Measurements from ENCODE around the gene MTCH1. TPM values are rescaled to one million over a fixed set of nuclear protein-coding genes. Genes with fewer than 3 reads are reported as not detected.
A peak's percentile ranks its signal among the peaks of the same experiment; 100 is the strongest.

The MTCH1 gene
- polyA plus RNA-seq (ENCODE audit: insufficient read length in 10 of 10), result 100 to 1,000 TPM in 7 of 10 donors, 10 to 100 TPM in 3; 93.3 to 132 (median 112) TPM
- long read RNA-seq, donor 1, transcript MTCH1-202 (12 exons, 2,057 nt), result minor isoform, 26 of 63 reads
- long read RNA-seq, donor 1, transcript MTCH1-201 (12 exons, 2,006 nt), result major isoform, 30 of 63 reads
- long read RNA-seq, donor 1, partial matches to known transcripts, result 7 of 63 reads
- long read RNA-seq, donor 1, other reads (novel, unspliced or antisense), result 0 of 63 reads
- long read RNA-seq, donor 2, transcript MTCH1-202 (12 exons, 2,057 nt), result major isoform, 21 of 39 reads
- long read RNA-seq, donor 2, transcript MTCH1-201 (12 exons, 2,006 nt), result minor isoform, 17 of 39 reads
- long read RNA-seq, donor 2, partial matches to known transcripts, result 0 of 39 reads
- long read RNA-seq, donor 2, other reads (novel, unspliced or antisense), result 0 of 39 reads
- long read RNA-seq, donor 3, result 0 reads
- long read RNA-seq, donor 4, transcript MTCH1-202 (12 exons, 2,057 nt), result major isoform, 20 of 39 reads
- long read RNA-seq, donor 4, transcript MTCH1-201 (12 exons, 2,006 nt), result minor isoform, 17 of 39 reads
- long read RNA-seq, donor 4, partial matches to known transcripts, result 0 of 39 reads
- long read RNA-seq, donor 4, other reads (novel, unspliced or antisense), result 0 of 39 reads
- long read RNA-seq, donor 5, transcript MTCH1-202 (12 exons, 2,057 nt), result major isoform, 49 of 104 reads
- long read RNA-seq, donor 5, transcript MTCH1-201 (12 exons, 2,006 nt), result minor isoform, 40 of 104 reads
- long read RNA-seq, donor 5, partial matches to known transcripts, result 12 of 104 reads
- long read RNA-seq, donor 5, other reads (novel, unspliced or antisense), result 0 of 104 reads
- long read RNA-seq, donor 6, transcript MTCH1-202 (12 exons, 2,057 nt), result major isoform, 38 of 63 reads
- long read RNA-seq, donor 6, transcript MTCH1-201 (12 exons, 2,006 nt), result minor isoform, 15 of 63 reads
- long read RNA-seq, donor 6, partial matches to known transcripts, result 8 of 63 reads
- long read RNA-seq, donor 6, other reads (novel, unspliced or antisense), result 0 of 63 reads
- long read RNA-seq, donor 7, transcript MTCH1-201 (12 exons, 2,006 nt), result minor isoform, 13 of 50 reads
- long read RNA-seq, donor 7, transcript MTCH1-202 (12 exons, 2,057 nt), result major isoform, 23 of 50 reads
- long read RNA-seq, donor 7, partial matches to known transcripts, result 11 of 50 reads
- long read RNA-seq, donor 7, other reads (novel, unspliced or antisense), result 0 of 50 reads
- long read RNA-seq, donor 8, transcript MTCH1-202 (12 exons, 2,057 nt), result major isoform, 26 of 50 reads
- long read RNA-seq, donor 8, transcript MTCH1-201 (12 exons, 2,006 nt), result minor isoform, 18 of 50 reads
- long read RNA-seq, donor 8, partial matches to known transcripts, result 5 of 50 reads
- long read RNA-seq, donor 8, other reads (novel, unspliced or antisense), result 0 of 50 reads
- long read RNA-seq, donor 9, transcript MTCH1-202 (12 exons, 2,057 nt), result major isoform, 9 of 14 reads
- long read RNA-seq, donor 9, transcript MTCH1-201 (12 exons, 2,006 nt), result minor isoform, 5 of 14 reads
- long read RNA-seq, donor 9, partial matches to known transcripts, result 0 of 14 reads
- long read RNA-seq, donor 9, other reads (novel, unspliced or antisense), result 0 of 14 reads

GRCh38 chr6:36985808-36986703 is at the start of gene MTCH1:
MTCH1 (minus strand) TSS chr6:36986196; CDS start chr6:36986173, 23 bp downstream.
- DNase-seq, result peak; percentile 92 to 97 (median 95)

GRCh38 chr6:37033819-37034795 is 48.1 kb upstream of the MTCH1 start:
- no peak for DNase-seq

- DNase-seq, result no peak
Measured at GRCh38 chr6:37033255-37033654, 47.3 kb upstream of the MTCH1 start.

GRCh38 chr6:37032239-37032638 is 46.2 kb upstream of the MTCH1 start:
- no peak for DNase-seq

- DNase-seq, result no peak
Measured at GRCh38 chr6:37030599-37030998, 44.6 kb upstream of the MTCH1 start.

- peak; percentile 56 to 77 (median 71) for DNase-seq
Measured at GRCh38 chr6:37029249-37029971, 43.4 kb upstream of the MTCH1 start.

- DNase-seq, result no peak
Measured at GRCh38 chr6:37027811-37028469, 41.9 kb upstream of the MTCH1 start.

GRCh38 chr6:37027036-37027720 is 41.2 kb upstream of the MTCH1 start:
- DNase-seq, result no peak

- no peak for DNase-seq
Measured at GRCh38 chr6:37025621-37026466, 39.8 kb upstream of the MTCH1 start.

GRCh38 chr6:37024656-37025337 is 38.8 kb upstream of the MTCH1 start:
- no peak for DNase-seq

GRCh38 chr6:37022135-37022863 is 36.3 kb upstream of the MTCH1 start:
- DNase-seq, result no peak

- peak in 2 of 3 donors; percentile 40 to 62 for DNase-seq
Measured at GRCh38 chr6:37021356-37022129, 35.5 kb upstream of the MTCH1 start.

- no peak for DNase-seq
Measured at GRCh38 chr6:37020812-37021211, 34.8 kb upstream of the MTCH1 start.

- no peak for DNase-seq
Measured at GRCh38 chr6:37020381-37020780, 34.4 kb upstream of the MTCH1 start.
